Measurements from ENCODE around the gene ZBTB39. TPM values are rescaled to one million over a fixed set of nuclear protein-coding genes. Genes with fewer than 3 reads are reported as not detected.
"Not testable (repeated sequence)": the region's sequence is repeated elsewhere in the genome, so short reads cannot be mapped to it uniquely, and the experiment has no call there.

ZBTB39 gene
- total and polyA plus RNA-seq, 2 donors (not counting 1 experiment from before 2014, with no cell fraction given), result 5.4 to 13.9 TPM

GRCh38 chr12:57019983-57020719 is 13.8 kb upstream of the ZBTB39 start:
- DNase-seq (no peak), ATAC-seq (ENCODE audit: low read depth) (no peak)
- POLR2A ChIA-PET, result no interaction called here
- 100% methylated on average over 1 of the region's 9 CpGs for WGBS (ENCODE audit: insufficient coverage)
- H3K9ac ChIP-seq (ENCODE audit: low read length), result no peak overlapping the region
- CTCF ChIA-PET, result interaction anchor here (0.6 to 1.4 kb wide), 3 partner anchors 10 to 345 kb away, joined by 3 to 5 read pairs (median 3); no protein-coding TSS in a partner anchor
- no peak overlapping the region for H3K4me3 ChIP-seq (ENCODE audit: control extremely low read depth in 1 of 5, extremely low read depth in 1 of 5, insufficient read depth in 1 of 5, low read depth in 2 of 5, low read length in 4 of 5)
- H3K27me3 Mint-ChIP-seq, result peaks cover 7% of the 10 kb centered on the region
- H3K4me3 Mint-ChIP-seq, result no peak overlapping the region
- no peaks in the 10 kb centered on the region for H4K20me1 ChIP-seq (ENCODE audit: control insufficient read depth, insufficient read depth, low read length, poor library complexity, severe bottlenecking)
- H3K9me3 ChIP-seq (ENCODE audit: control extremely low read depth in 1 of 3, control insufficient read depth in 2 of 3, insufficient read depth in 1 of 3, low read length in 2 of 3), result no peaks in the 10 kb centered on the region
- no peaks in the 10 kb centered on the region for H3K79me2 ChIP-seq (ENCODE audit: control insufficient read depth, insufficient read depth, low read length)
- H3K9me3 Mint-ChIP-seq (ENCODE audit: insufficient read depth), result no peaks in the 10 kb centered on the region
- no peak for TF ChIP-seq CTCF (IDR thresholded peaks at IDR 0.05)
- no peak for TF ChIP-seq EZH2 (IDR thresholded peaks at IDR 0.05; ENCODE audit: borderline replicate concordance, insufficient read depth, low read depth, low read length, poor library complexity, severe bottlenecking)
- peaks cover 4% of the 10 kb centered on the region for H3K4me1 Mint-ChIP-seq
- no peak overlapping the region for H3K27ac ChIP-seq (ENCODE audit: low read length in 2 of 2)
- intact Hi-C loops (cut with micrococcal nuclease), result no loop called here
- no peak overlapping the region for H3K4me2 ChIP-seq (replicated peaks; ENCODE audit: low read depth, low read length, poor library complexity, severe bottlenecking)
- no peak overlapping the region for H3K27ac Mint-ChIP-seq
- no peaks in the 10 kb centered on the region for H3K4me1 ChIP-seq (ENCODE audit: control insufficient read depth in 2 of 2, insufficient read depth in 2 of 2, low read length in 2 of 2)
- H3K36me3 ChIP-seq (replicated peaks in 1 of 2; ENCODE audit: control extremely low read depth in 1 of 2, control insufficient read depth in 1 of 2, extremely low read depth in 1 of 2, insufficient read depth in 2 of 2, low read length in 1 of 2), result no peaks in the 10 kb centered on the region
- H2AFZ ChIP-seq (ENCODE audit: insufficient read depth, low read depth, low read length, poor library complexity, severe bottlenecking), result no peak overlapping the region
- no peaks in the 10 kb centered on the region for H3K27me3 ChIP-seq (replicated peaks in 1 of 4; ENCODE audit: control extremely low read depth in 1 of 4, control insufficient read depth in 3 of 4, insufficient read depth in 4 of 4, low read length in 3 of 4)

- Histone ChIP-seq H3K4me1 (ENCODE audit: control insufficient read depth in 2 of 2, insufficient read depth in 2 of 2, low read length in 2 of 2) (no peaks in the 10 kb centered on the region), H3K4me3 (ENCODE audit: control extremely low read depth in 1 of 5, extremely low read depth in 1 of 5, insufficient read depth in 1 of 5, low read depth in 2 of 5, low read length in 4 of 5) (no peak overlapping the region), H3K9ac (ENCODE audit: low read length) (no peak overlapping the region), H3K27me3 (replicated peaks in 1 of 4; ENCODE audit: control extremely low read depth in 1 of 4, control insufficient read depth in 3 of 4, insufficient read depth in 4 of 4, low read length in 3 of 4) (peaks cover 0 to 3% (median 1%) of the 10 kb centered on the region in 4 experiments), H4K20me1 (ENCODE audit: control insufficient read depth, insufficient read depth, low read length, poor library complexity, severe bottlenecking) (no peaks in the 10 kb centered on the region), H3K79me2 (ENCODE audit: control insufficient read depth, insufficient read depth, low read length) (no peaks in the 10 kb centered on the region), H3K4me2 (replicated peaks; ENCODE audit: low read depth, low read length, poor library complexity, severe bottlenecking) (no peak overlapping the region), H3K36me3 (replicated peaks in 1 of 2; ENCODE audit: control extremely low read depth in 1 of 2, control insufficient read depth in 1 of 2, extremely low read depth in 1 of 2, insufficient read depth in 2 of 2, low read length in 1 of 2) (no peaks in the 10 kb centered on the region), H3K27ac (ENCODE audit: low read length in 2 of 2) (no peak overlapping the region), H3K9me3 (ENCODE audit: control extremely low read depth in 1 of 3, control insufficient read depth in 2 of 3, insufficient read depth in 1 of 3, low read length in 2 of 3) (no peaks in the 10 kb centered on the region), H2AFZ (ENCODE audit: insufficient read depth, low read depth, low read length, poor library complexity, severe bottlenecking) (no peak overlapping the region)
- peaks cover 4% of the 10 kb centered on the region for H3K4me1 Mint-ChIP-seq
- peaks cover 16% of the 10 kb centered on the region for H3K27me3 Mint-ChIP-seq
- H3K9me3 Mint-ChIP-seq (ENCODE audit: insufficient read depth), result no peaks in the 10 kb centered on the region
- no peak for ATAC-seq (ENCODE audit: low read depth)
- no peak overlapping the region for H3K4me3 Mint-ChIP-seq
- no peak overlapping the region for H3K27ac Mint-ChIP-seq
- ChIA-PET POLR2A (interaction anchor here (0.7 kb wide), 1 partner anchor 70 kb away, joined by 3 read pairs; the partner anchor contains the start of gene NAB2), CTCF (interaction anchor here (0.8 to 1.4 kb wide), 4 partner anchors 11 to 163 kb away, joined by 3 to 7 read pairs (median 4); no protein-coding TSS in a partner anchor)
- TF ChIP-seq EZH2 (IDR thresholded peaks at IDR 0.05; ENCODE audit: borderline replicate concordance, insufficient read depth, low read depth, low read length, poor library complexity, severe bottlenecking), result no peak
- TF ChIP-seq CTCF (IDR thresholded peaks at IDR 0.05), result no peak
- no peak for DNase-seq
- intact Hi-C loops (cut with micrococcal nuclease), result no loop called here
- 100% methylated on average over 1 of the region's 1 CpG for WGBS (ENCODE audit: insufficient coverage)
Measured at GRCh38 chr12:57018906-57019305, 12.6 kb upstream of the ZBTB39 start.

GRCh38 chr12:57018353-57018752 is 12.0 kb upstream of the ZBTB39 start:
- ChIA-PET CTCF (interaction anchor here (0.8 to 1.5 kb wide), 5 partner anchors 10 to 164 kb away, joined by 3 to 6 read pairs (median 3); no protein-coding TSS in a partner anchor), POLR2A (interaction anchor here (0.7 kb wide), 1 partner anchor 70 kb away, joined by 3 read pairs; the partner anchor contains the start of gene NAB2)
- H4K20me1 ChIP-seq (ENCODE audit: control insufficient read depth, insufficient read depth, low read length, poor library complexity, severe bottlenecking); H3K9ac ChIP-seq (ENCODE audit: low read length); H3K4me3 ChIP-seq (ENCODE audit: control extremely low read depth in 1 of 5, extremely low read depth in 1 of 5, insufficient read depth in 1 of 5, low read depth in 2 of 5, low read length in 4 of 5); H3K27ac ChIP-seq (ENCODE audit: low read length in 2 of 2); intact Hi-C loops (cut with micrococcal nuclease); DNase-seq; H3K27me3 ChIP-seq (replicated peaks in 1 of 4; ENCODE audit: control extremely low read depth in 1 of 4, control insufficient read depth in 3 of 4, insufficient read depth in 4 of 4, low read length in 3 of 4); H3K4me3 Mint-ChIP-seq; H3K4me2 ChIP-seq (replicated peaks; ENCODE audit: low read depth, low read length, poor library complexity, severe bottlenecking); H3K36me3 ChIP-seq (replicated peaks in 1 of 2; ENCODE audit: control extremely low read depth in 1 of 2, control insufficient read depth in 1 of 2, extremely low read depth in 1 of 2, insufficient read depth in 2 of 2, low read length in 1 of 2); H2AFZ ChIP-seq (ENCODE audit: insufficient read depth, low read depth, low read length, poor library complexity, severe bottlenecking); H3K9me3 ChIP-seq (ENCODE audit: control extremely low read depth in 1 of 3, control insufficient read depth in 2 of 3, insufficient read depth in 1 of 3, low read length in 2 of 3); H3K4me1 Mint-ChIP-seq; H3K79me2 ChIP-seq (ENCODE audit: control insufficient read depth, insufficient read depth, low read length); H3K9me3 Mint-ChIP-seq (ENCODE audit: insufficient read depth); H3K27ac Mint-ChIP-seq; ATAC-seq (ENCODE audit: low read depth); H3K4me1 ChIP-seq (ENCODE audit: control insufficient read depth in 2 of 2, insufficient read depth in 2 of 2, low read length in 2 of 2): not testable (repeated sequence)
- WGBS (ENCODE audit: insufficient coverage), result 100% methylated on average over 1 of the region's 5 CpGs
- H3K27me3 Mint-ChIP-seq, result peaks cover 18% of the 10 kb centered on the region

Measured in B cell (primary cell).